ENCODE results near the gene ARL14.
"Not testable (repeated sequence)": the region's sequence is repeated elsewhere in the genome, so short reads cannot be mapped to it uniquely, and the experiment has no call there.

ARL14 gene

GRCh38 chr3:160677459-160677881 is 510 bp downstream of the ARL14 start:
- DNase-seq (ENCODE audit: low read depth), result no peak

DNA sequence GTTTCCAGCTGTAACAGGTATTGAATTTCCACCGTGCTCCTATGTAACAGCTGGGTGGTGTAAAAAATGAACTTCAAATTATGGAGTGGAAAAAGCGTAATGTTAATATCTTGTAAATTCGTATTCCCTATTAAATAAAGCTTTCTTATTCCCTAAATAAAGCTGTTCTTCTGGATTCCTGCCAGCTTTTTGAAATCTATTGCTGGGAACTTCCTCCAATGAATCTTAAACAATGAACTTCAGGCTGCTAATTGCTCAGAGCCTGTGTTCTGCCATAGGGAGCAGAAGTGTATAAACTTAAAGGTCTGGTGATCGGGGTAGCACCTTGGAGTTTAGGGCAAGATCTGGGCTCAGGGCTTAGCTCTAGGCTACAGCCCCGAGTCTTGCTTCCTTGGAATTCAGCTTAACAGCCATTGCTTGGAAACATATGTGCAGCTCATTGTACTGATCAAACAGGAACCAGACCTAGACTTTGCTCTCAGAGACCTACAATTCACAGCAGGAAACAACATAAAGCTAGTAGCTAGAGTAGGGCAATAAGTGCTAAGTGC is 1.4 kb downstream of the ARL14 start:
- DNase-seq (ENCODE audit: low read depth), result no peak

DNA sequence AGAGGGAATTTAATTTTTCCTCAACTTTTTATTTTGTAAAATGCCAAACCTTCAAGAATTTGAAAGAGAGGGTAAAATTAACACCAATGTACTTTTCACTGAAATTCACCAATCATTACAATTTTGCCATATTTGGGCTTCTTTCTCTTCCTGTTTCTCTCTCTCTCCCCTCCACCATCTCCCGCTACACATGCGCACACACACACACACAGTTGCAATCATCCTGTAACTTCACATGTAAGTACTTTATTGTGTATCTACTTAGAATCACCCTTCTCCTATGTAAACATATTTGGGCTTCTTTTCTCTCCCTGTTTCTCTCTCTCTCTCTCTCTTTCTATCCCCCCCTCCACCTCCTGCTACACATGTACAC is 7.4 kb downstream of the ARL14 start:
- no peak for DNase-seq (ENCODE audit: low read depth)

- no peak for DNase-seq (ENCODE audit: low read depth)
Measured at GRCh38 chr3:160685144-160685766, 8.3 kb downstream of the ARL14 start.

DNA sequence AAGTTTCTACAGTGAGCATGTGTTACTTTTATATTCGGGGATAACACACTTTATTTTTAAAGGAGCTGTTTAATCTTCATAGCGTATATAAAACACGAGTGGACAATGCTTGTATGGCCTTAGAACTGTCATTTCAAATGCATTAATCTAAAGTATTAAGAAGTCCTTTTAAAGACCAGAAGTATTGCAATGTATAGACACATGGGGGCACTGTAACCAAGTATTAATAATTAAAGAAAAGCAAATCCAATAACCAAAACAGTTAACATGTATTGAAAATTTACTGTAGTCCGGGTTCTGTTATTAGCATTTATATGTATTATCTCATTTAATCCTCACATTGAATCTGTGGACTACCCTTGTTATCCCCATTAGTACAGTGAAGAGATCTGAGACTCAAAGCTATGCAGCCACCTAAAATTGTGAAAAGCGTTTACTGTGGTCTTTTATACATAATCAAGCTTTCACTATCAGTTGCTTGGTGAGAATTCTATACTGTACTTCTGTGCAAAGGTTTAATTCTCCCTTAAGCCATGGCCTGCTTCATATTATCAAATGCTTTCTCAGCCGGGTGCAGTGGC is 10.1 kb downstream of the ARL14 start:
- DNase-seq (ENCODE audit: low read depth), result no peak

- DNase-seq (ENCODE audit: low read depth), result no peak
Measured at GRCh38 chr3:160691151-160691550, 14.2 kb downstream of the ARL14 start.

DNA sequence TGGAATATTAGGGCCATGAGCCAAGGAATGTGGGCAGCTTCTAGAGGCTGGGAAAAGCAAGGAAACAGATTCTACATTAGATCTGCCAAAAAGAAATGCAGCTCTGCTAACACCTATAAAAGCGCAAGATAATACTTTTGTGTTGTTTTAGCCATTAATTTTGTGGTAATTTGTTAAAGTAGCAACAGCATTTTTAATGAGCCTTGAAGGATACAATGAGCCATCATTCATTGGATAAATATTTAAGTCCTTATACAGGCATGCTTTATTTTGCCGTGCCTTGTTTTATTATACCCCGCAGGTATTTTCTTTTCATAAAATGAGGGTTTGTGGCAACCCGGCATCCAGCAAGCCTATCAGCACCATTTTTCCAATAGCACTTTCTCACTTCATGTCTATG is 15.0 kb downstream of the ARL14 start:
- DNase-seq (ENCODE audit: low read depth), result no peak

DNA sequence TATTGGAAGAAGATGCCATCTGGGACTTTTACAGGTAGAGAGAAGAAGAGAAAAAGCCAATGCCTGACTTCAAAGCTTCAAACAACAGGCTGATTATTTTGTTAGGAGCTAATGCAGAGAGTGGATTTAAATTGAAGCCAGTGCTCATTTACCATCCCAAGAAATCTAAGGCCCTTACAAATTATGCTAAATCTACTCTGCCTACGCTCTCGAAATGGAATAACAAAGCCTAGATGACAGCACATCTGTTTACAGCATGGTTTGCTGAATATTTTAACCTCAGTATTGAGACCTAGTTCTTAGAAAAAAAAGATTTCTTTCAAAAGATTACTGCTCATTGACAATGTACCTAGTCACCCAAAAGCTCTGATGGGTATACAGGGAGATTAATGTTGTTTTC is 16.2 kb downstream of the ARL14 start:
- DNase-seq (ENCODE audit: low read depth), result no peak

DNA sequence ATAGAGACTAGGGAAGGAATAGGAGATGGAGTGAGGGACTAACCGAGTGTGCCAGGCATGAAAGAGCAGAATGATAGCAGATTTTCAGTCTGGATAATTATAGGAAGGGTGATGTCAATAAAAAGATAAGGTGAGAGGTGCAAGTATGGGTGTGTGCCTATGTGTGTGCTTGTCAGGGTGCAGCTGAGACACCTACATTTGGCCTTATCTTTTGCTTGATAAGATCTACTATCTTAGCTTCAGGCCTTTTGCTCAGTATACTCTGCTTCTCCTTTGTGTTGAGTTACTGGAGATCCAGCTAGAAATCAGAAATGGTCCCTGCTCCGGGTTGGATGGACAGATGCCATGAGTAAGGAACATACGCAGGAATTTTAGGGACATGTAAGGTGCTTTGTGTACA is 17.4 kb downstream of the ARL14 start:
- DNase-seq (ENCODE audit: low read depth), result no peak

DNA sequence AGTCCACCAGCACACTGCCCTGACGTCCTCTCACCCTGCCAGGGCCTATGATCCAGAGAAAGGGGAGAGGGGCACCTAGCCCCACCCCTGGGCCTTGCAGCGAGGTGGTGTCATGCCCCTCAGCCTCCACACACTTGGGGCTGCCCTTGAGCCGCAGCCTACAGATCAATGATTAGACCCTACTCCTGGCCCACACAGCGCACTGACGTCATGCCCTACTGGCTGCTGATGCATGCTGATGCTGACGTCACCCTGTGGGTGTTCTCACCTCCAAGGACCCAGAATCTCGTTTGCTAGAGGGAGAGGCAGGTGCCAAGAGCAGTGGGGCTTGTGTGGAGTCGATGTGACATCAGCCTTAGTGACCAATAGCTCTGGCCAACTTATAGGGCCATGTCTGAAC is 18.0 kb downstream of the ARL14 start:
- DNase-seq (ENCODE audit: low read depth), result no peak

GRCh38 chr3:160695915-160696327 is 19.0 kb downstream of the ARL14 start:
- DNase-seq (ENCODE audit: low read depth), result no peak

- DNase-seq (ENCODE audit: low read depth), result no peak
Measured at GRCh38 chr3:160697637-160698380, 20.8 kb downstream of the ARL14 start.

DNA sequence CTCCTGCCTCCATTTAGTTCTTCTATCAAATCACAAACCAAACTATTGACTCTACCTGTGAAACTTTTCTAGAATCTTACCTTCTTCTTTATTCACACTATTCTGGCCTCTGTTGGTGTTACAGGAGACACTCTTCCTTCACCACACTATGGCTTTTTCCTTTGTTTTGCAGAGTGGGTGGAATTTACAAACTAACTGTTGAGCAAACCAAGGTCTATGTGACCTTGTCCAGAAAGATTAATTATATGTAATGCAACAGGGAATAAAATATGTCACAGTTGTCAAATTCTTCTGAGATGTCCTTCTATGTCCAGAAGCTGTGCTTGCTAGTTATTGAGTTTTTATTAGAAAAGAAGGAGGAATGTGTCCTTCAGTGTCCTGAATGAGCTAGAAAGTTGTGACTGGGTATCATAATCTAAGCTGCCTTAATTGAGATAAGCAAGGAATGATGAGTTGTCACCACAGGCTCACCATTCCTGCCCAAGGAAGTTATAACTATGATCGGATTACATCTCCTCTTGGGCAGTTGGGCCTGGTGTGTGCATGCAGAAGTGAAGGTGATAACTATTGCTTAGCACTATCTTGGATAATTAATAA is 21.7 kb downstream of the ARL14 start:
- no peak for DNase-seq (ENCODE audit: low read depth)

DNA sequence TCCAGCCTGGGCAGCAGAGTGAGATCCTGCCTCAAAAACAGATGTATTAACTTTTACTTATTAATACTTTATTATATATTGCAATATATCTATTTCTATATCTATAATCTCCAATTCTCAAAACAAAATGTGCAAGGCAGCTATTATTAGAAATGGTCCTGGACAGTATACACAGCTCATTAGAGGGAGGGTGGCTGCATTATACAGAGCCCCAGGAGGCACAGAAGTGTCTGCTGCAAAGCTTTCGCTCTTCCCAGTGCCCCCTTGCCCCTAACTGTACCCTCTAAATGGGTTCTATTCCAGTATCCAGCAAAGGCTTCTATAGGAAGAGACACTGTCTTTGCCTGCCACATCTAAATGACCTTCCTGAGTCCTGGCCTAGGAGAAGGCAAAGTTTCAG is 24.5 kb downstream of the ARL14 start:
- DNase-seq (ENCODE audit: low read depth), result no peak

DNA sequence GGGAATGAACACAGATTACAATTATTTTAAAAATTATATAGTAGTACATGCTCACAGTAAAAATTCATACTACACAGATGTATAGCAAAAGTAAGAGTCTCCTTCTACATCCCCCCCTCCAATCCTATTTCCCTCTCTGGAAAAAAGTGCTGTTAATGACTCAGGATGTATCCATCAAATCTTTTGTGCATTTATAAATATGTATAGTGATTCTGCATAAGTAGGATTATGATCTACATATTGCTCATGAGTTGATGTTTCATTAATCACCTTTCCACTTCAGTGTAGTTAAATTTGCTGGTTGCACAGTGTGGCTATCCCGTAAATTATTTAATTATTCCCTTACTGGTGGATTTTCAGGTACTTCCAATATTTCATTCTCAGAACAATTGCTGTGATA is 25.3 kb downstream of the ARL14 start:
- no peak for DNase-seq (ENCODE audit: low read depth)

DNA sequence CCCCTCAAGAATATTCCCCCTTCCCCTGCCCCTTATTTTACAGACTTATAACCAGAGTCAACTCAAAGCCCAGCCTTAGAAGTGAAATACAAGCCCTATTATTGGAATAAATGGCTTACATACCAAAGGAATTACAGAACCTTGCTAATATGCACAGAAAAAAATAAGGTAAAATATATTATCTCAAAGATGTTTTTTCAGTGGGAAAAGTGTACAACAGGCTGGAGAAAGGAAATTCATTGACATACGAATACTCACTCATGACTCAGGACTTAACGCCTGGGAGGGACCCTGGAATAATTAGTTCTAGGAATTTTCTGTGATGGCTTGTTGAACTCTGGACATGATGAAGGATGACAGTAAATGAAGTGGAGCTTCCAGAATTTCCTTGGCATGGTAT is 27.0 kb downstream of the ARL14 start:
- no peak for DNase-seq (ENCODE audit: low read depth)

GRCh38 chr3:160707187-160707794 is 30.3 kb downstream of the ARL14 start:
- DNase-seq (ENCODE audit: low read depth), result no peak

DNA sequence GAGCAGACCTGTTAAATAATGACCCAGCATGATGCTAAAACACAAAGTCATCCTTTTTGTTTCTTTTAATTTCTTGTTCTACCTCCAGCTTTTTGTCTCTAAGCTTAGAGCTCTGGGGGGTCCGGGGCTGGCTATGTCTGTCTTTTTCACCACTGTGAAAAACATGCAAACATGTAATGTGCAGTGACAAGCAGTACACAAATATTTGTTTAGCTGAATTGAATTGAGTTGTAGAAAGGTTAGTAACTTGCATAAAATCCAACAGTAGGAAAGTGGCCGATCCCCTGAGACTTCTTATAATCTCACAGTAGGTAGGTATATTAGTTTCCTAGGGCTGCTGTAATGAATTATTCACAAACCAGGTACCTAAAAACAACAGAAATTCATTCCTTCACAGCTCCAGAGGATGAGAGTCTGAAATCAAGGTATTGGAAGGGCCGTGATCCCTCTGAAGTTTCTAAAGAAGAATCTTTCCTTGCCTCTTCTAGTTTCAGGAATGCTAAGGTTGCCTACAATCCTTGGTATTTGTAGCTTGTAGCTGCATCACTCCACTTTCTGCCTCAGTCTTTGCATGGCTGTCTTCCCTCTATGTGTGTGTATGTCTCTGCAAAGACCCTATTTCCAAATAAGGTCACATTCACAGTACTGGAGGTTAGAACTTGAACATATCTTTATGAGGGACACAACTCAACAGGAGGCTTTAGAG is 32.7 kb downstream of the ARL14 start:
- no peak for DNase-seq (ENCODE audit: low read depth)

DNA sequence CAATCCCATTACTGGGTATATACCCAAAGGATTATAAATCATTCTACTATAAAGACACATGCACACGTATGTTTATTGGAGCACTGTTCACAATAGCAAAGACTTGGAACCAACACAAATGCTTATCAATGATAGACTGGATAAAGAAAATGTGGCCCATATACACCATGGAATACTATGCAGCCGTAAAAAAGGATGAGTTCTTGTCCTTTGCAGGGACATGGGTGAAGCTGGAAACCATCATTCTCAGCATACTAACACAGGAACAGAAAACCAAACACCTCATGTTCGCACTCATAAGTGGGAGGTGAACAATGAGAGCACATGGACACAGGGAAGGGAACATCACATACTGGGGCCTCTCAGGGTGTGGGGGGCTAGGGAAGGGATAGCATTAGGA is 36.2 kb downstream of the ARL14 start:
- DNase-seq (ENCODE audit: low read depth), result not testable (repeated sequence)

DNA sequence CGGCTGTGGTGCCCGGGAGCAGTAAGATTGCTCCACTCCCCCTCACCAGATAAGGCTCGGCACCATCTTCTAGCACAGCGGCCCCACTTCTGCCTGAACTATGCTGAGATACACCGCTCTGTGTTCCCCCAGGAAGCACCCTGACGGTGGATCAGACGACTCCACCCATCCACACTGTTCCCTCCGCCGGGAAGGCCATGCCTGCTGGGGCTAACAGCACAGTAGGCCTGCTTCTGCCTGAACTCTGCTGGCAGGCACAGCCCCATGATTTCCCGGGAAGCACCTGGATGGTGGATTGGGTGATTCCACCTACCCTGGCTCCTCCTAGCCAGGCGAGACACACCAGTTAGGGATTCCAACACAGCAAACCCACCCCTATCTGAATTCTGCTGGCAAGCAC is 42.8 kb downstream of the ARL14 start:
- DNase-seq (ENCODE audit: low read depth), result no peak

- no peak for DNase-seq (ENCODE audit: low read depth)
Measured at GRCh38 chr3:160720123-160720746, 43.3 kb downstream of the ARL14 start.
